Caco-2 (cell line): Measurements from ENCODE around the gene CREBBP. TPM values are rescaled to one million over a fixed set of nuclear protein-coding genes. Genes with fewer than 3 reads are reported as not detected.

Experiments used
- BruUV-seq: library from RNA; stranded (reverse); fragments of 400-500 nt; replicated peaks from 2 replicates; lab custom pipeline; 2021; lab: Mats Ljungman, UMichigan
- CTCF ChIA-PET: fragments of 300-600 bp; sonication (Branson Sonifier 250); formaldehyde crosslinking; loops from one replicate; lab custom pipeline; 2022; ENCODE audit warnings: antibody characterized with exemption; lab: Charles Lee
- POLR2A ChIA-PET: fragments of 300-600 bp; sonication (Branson Sonifier 250); formaldehyde crosslinking; loops from one replicate; lab custom pipeline; 2022; ENCODE audit warnings: antibody characterized with exemption; lab: Charles Lee
- DNase-seq, 2 experiments: peaks; one replicate each; pipeline versions ENCODE4 v3.0.0 to v3.0.0-alpha.2; 2020 to 2022
- H3K27me3 ChIP-seq: replicated peaks from 2 replicates; pipeline ENCODE4 v1.6.0; 2011; ENCODE audit warnings: low read length; ENCODE audit not compliant: control insufficient read depth, insufficient read depth
- H3K36me3 ChIP-seq: 2 replicates; pipeline ENCODE4 v1.5.1; 2011; ENCODE audit warnings: low read length; ENCODE audit not compliant: control insufficient read depth, insufficient read depth
- H3K4me1 ChIP-seq: fragments of 250-450 bp; sonication (Bioruptor Pico); 2 replicates; pipeline ENCODE4 v1.5.1; 2020; ENCODE audit warnings: mild to moderate bottlenecking
- H3K4me3 ChIP-seq: 2 replicates; pipeline ENCODE4 v1.5.1; 2011; ENCODE audit warnings: low read depth, mild to moderate bottlenecking, control low read depth, low read length
- H3K9me3 ChIP-seq: fragments of 250-450 bp; sonication (Bioruptor Pico); 2 replicates; pipeline ENCODE4 v1.5.1; 2020; ENCODE audit warnings: mild to moderate bottlenecking, moderate library complexity
- H3K27ac Mint-ChIP-seq: one replicate; pipeline ENCODE4 v1.8.0; 2022; ENCODE audit warnings: mixed read lengths; ENCODE audit not compliant: unreplicated experiment
- H3K27me3 Mint-ChIP-seq: one replicate; pipeline ENCODE4 v1.8.0; 2022; ENCODE audit warnings: mixed read lengths; ENCODE audit not compliant: insufficient read depth, unreplicated experiment
- H3K36me3 Mint-ChIP-seq: one replicate; pipeline ENCODE4 v1.8.0; 2022; ENCODE audit warnings: mild to moderate bottlenecking, mixed read lengths; ENCODE audit not compliant: insufficient read depth, unreplicated experiment
- H3K4me1 Mint-ChIP-seq: one replicate; pipeline ENCODE4 v1.8.0; 2022; ENCODE audit warnings: low read depth, mixed read lengths; ENCODE audit not compliant: unreplicated experiment
- H3K4me3 Mint-ChIP-seq: one replicate; pipeline ENCODE4 v1.8.0; 2022; ENCODE audit warnings: mild to moderate bottlenecking, moderate library complexity, mixed read lengths; ENCODE audit not compliant: unreplicated experiment
- H3K9me3 Mint-ChIP-seq: one replicate; pipeline ENCODE4 v1.8.0; 2022; ENCODE audit warnings: mixed read lengths; ENCODE audit not compliant: unreplicated experiment
- CTCF ChIP-seq, 2 experiments: fragments of 200-600 bp in 1 of 2; IDR thresholded peaks; 1 replicate in 1 of 2; 2 replicates in 1 of 2; pipeline versions ENCODE4 v1.5.1 to v1.8.0; 2011 to 2022; ENCODE audit warnings: antibody characterized with exemption in 1 of 2, control low read depth in 1 of 2, inconsistent platforms in 1 of 2, low read depth in 1 of 2, low read length in 1 of 2, mild to moderate bottlenecking in 1 of 2, moderate library complexity in 1 of 2; ENCODE audit not compliant: insufficient read depth in 1 of 2, severe bottlenecking in 1 of 2, unreplicated experiment in 1 of 2
- intact Hi-C: fragments of 100-400 bp; cut with micrococcal nuclease; formaldehyde crosslinking; loops from one replicate; pipeline ENCODE4 v1.10.0; 2022; ENCODE audit not compliant: unreplicated experiment
- total RNA-seq: library from RNA; stranded (reverse); gene quantifications from 2 replicates; pipeline ENCODE4 v1.2.3, GENCODE V29; 2022

Gene CREBBP
- total RNA-seq, 1 experiment from 2014 or later: 65.3 TPM

- Mint-ChIP-seq H3K27me3 (no peaks in the 10 kb centered on the region), H3K36me3 (peaks cover 6% of the 10 kb centered on the region), H3K4me1 (peaks cover 7% of the 10 kb centered on the region), H3K4me3 (no peak overlapping the region), H3K27ac (no peak overlapping the region), H3K9me3 (no peaks in the 10 kb centered on the region)
- CTCF ChIA-PET: interaction anchor here (0.7 kb wide), 1 partner anchor 398 kb away, joined by 4 read pairs; the partner anchor contains the start of gene TFAP4
- DNase-seq: no peak
- POLR2A ChIA-PET: no interaction called here
- intact Hi-C loops: loop anchor here (10.0 kb wide), 1 partner anchor 180 kb away; no protein-coding TSS in a partner anchor
- Histone ChIP-seq H3K27me3 (no peaks in the 10 kb centered on the region), H3K9me3 (no peaks in the 10 kb centered on the region), H3K4me1 (peaks cover 5% of the 10 kb centered on the region; the same call in 1 of the 2 replicates), H3K36me3 (no peaks in the 10 kb centered on the region; the same call in 1 of the 2 replicates), H3K4me3 (no peak overlapping the region)
- no TSS peak for BruUV-seq
- TF ChIP-seq CTCF (IDR thresholded peaks at IDR 0.05; ENCODE audit: insufficient read depth in 1 of 2, low read depth in 1 of 2, low read length in 1 of 2, severe bottlenecking in 1 of 2, unreplicated experiment in 1 of 2): no peak
These were observed 5.5 kb downstream of the CREBBP start for GRCh38 chr16:3874794-3875692.

- Mint-ChIP-seq H3K27me3 (no peaks in the 10 kb centered on the region), H3K36me3 (peaks cover 4% of the 10 kb centered on the region), H3K9me3 (no peaks in the 10 kb centered on the region), H3K27ac (no peak overlapping the region), H3K4me1 (peaks cover 7% of the 10 kb centered on the region), H3K4me3 (no peak overlapping the region)
- no peak overlapping the region for H3K4me3 ChIP-seq
- intact Hi-C loops: loop anchor here (10.0 kb wide), 1 partner anchor 179 kb away; no protein-coding TSS in a partner anchor
- TF ChIP-seq CTCF (IDR thresholded peaks at IDR 0.05; ENCODE audit: insufficient read depth in 1 of 2, low read depth in 1 of 2, low read length in 1 of 2, severe bottlenecking in 1 of 2, unreplicated experiment in 1 of 2): no peak
- H3K4me1 ChIP-seq: peaks cover 5% of the 10 kb centered on the region; the same call in 1 of the 2 replicates
- no peaks in the 10 kb centered on the region; the same call in 1 of the 2 replicates for H3K36me3 ChIP-seq
- BruUV-seq: no TSS peak
- ChIA-PET POLR2A (no interaction called here), CTCF (no interaction called here)
- H3K27me3 ChIP-seq: no peaks in the 10 kb centered on the region
- no peaks in the 10 kb centered on the region for H3K9me3 ChIP-seq
- no peak for DNase-seq
These were observed 6.3 kb downstream of the CREBBP start for GRCh38 chr16:3874242-3874641.

GRCh38 chr16:3873482-3874173, 6.9 kb downstream of the CREBBP start:
- Histone ChIP-seq H3K36me3 (no peaks in the 10 kb centered on the region; the same call in 1 of the 2 replicates), H3K4me1 (peaks cover 5% of the 10 kb centered on the region; the same call in 1 of the 2 replicates)
- H3K27ac Mint-ChIP-seq: peak overlapping the region; percentile 36

More at GRCh38 chr16:3873482-3874173, 6.9 kb downstream of the CREBBP start:
- H3K4me3 Mint-ChIP-seq: no peak overlapping the region
- Histone ChIP-seq H3K27me3 (no peaks in the 10 kb centered on the region), H3K4me3 (no peak overlapping the region), H3K9me3 (no peaks in the 10 kb centered on the region)
- ChIA-PET POLR2A (no interaction called here), CTCF (no interaction called here)
- peaks cover 7% of the 10 kb centered on the region for H3K4me1 Mint-ChIP-seq
- no peaks in the 10 kb centered on the region for H3K9me3 Mint-ChIP-seq
- no peak for DNase-seq
- no TSS peak for BruUV-seq
- no peaks in the 10 kb centered on the region for H3K27me3 Mint-ChIP-seq
- no peaks in the 10 kb centered on the region for H3K36me3 Mint-ChIP-seq
- intact Hi-C loops: loop anchor here (10.0 kb wide), 1 partner anchor 179 kb away; no protein-coding TSS in a partner anchor
- TF ChIP-seq CTCF (IDR thresholded peaks at IDR 0.05; ENCODE audit: insufficient read depth in 1 of 2, low read depth in 1 of 2, low read length in 1 of 2, severe bottlenecking in 1 of 2, unreplicated experiment in 1 of 2): no peak
